Measurements from ENCODE around the gene ALDH3A2.

DNA sequence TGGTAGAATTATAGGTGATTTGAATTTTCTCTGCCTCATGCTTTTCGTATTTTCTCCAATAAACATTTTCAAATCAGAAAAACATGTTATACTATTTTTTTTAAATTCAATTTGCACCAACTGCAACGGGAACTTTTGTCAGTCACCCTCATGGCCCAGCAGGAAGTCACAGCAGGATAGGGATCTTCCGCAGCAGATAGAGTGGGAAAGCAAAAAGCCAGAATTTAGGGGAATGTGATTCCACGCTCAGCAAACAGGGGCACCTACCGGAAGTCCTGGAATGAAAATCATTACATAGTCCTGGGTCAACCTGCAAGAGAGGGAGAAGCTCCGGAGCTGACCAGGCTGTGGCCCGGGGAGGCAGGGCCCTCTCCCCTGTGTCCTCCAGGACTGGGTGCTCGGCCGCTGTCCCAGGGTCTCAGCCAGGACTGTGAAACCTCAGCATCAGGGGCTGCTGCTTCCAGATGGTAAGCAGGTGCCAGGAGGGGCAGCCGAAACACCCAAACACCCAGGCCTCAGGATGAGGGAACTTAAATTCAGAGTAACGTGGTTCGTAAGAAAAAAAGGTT, 64.0 kb downstream of the ALDH3A2 start:
- TF ChIP-seq CTCF (conservative IDR thresholded peaks at IDR 0.05; ENCODE audit: low read length) (no peak), EZH2phosphoT487 (IDR thresholded peaks at IDR 0.05; ENCODE audit: borderline replicate concordance, low read depth, low read length) (no peak)
